NCI-H2196 treated with DMSO at 0.1 percent for 48 hours (cell line): ENCODE data around the gene GPAT3.
"Not testable (repeated sequence)": the region's sequence is repeated elsewhere in the genome, so short reads cannot be mapped to it uniquely, and the experiment has no call there.

Source experiments
- DNase-seq: peaks from one replicate; lab custom pipeline; 2025; ENCODE audit not compliant: unreplicated experiment; lab: John Stamatoyannopoulos, UW

Gene GPAT3

GRCh38 chr4:83591730-83592129 is 55.8 kb downstream of the GPAT3 start:
- DNase-seq, result no peak

GRCh38 chr4:83599183-83599582 is 63.3 kb downstream of the GPAT3 start:
- no peak for DNase-seq

- no peak for DNase-seq
Measured at GRCh38 chr4:83603129-83603528, 67.2 kb downstream of the GPAT3 start.

- DNase-seq, result no peak
Measured at GRCh38 chr4:83604321-83604720, 68.4 kb downstream of the GPAT3 start.

GRCh38 chr4:83605210-83605609 is 69.3 kb downstream of the GPAT3 start:
- no peak for DNase-seq

GRCh38 chr4:83605744-83606172 is 69.8 kb downstream of the GPAT3 start:
- no peak for DNase-seq

- no peak for DNase-seq
Measured at GRCh38 chr4:83606460-83606859, 70.6 kb downstream of the GPAT3 start.

GRCh38 chr4:83606898-83607297 is 71.0 kb downstream of the GPAT3 start:
- no peak for DNase-seq

GRCh38 chr4:83609365-83609764 is 73.5 kb downstream of the GPAT3 start:
- no peak for DNase-seq

- DNase-seq, result no peak
Measured at GRCh38 chr4:83610729-83611128, 74.8 kb downstream of the GPAT3 start.

GRCh38 chr4:83613023-83613422 is 77.1 kb downstream of the GPAT3 start:
- no peak for DNase-seq

- DNase-seq, result no peak
Measured at GRCh38 chr4:83613994-83614393, 78.1 kb downstream of the GPAT3 start.

- no peak for DNase-seq
Measured at GRCh38 chr4:83616252-83616651, 80.3 kb downstream of the GPAT3 start.

GRCh38 chr4:83617371-83618035 is 81.6 kb downstream of the GPAT3 start:
- no peak for DNase-seq

- no peak for DNase-seq
Measured at GRCh38 chr4:83618431-83618830, 82.5 kb downstream of the GPAT3 start.

- DNase-seq, result no peak
Measured at GRCh38 chr4:83618991-83619645, 83.2 kb downstream of the GPAT3 start.

- not testable (repeated sequence) for DNase-seq
Measured at GRCh38 chr4:83622127-83622526, 86.2 kb downstream of the GPAT3 start.

- DNase-seq, result no peak
Measured at GRCh38 chr4:83625821-83626220, 89.9 kb downstream of the GPAT3 start.

GRCh38 chr4:83626245-83626836 is 90.4 kb downstream of the GPAT3 start:
- DNase-seq, result no peak

GRCh38 chr4:83629945-83630721 is 94.2 kb downstream of the GPAT3 start:
- DNase-seq, result no peak

- no peak for DNase-seq
Measured at GRCh38 chr4:83631066-83631465, 95.2 kb downstream of the GPAT3 start.

GRCh38 chr4:83636930-83637329 is 101.0 kb downstream of the GPAT3 start:
- no peak for DNase-seq
